G401.6 (cell line): ENCODE measurements around the gene GRM4.
"Not testable (repeated sequence)": the region's sequence is repeated elsewhere in the genome, so short reads cannot be mapped to it uniquely, and the experiment has no call there.

ENCODE experiments used
- FAIRE-seq: peaks from 2 replicates; lab custom pipeline; 2012; peaks lifted over from hg19 to GRCh38; lab: Jason Lieb, UNC

The GRM4 gene

DNA sequence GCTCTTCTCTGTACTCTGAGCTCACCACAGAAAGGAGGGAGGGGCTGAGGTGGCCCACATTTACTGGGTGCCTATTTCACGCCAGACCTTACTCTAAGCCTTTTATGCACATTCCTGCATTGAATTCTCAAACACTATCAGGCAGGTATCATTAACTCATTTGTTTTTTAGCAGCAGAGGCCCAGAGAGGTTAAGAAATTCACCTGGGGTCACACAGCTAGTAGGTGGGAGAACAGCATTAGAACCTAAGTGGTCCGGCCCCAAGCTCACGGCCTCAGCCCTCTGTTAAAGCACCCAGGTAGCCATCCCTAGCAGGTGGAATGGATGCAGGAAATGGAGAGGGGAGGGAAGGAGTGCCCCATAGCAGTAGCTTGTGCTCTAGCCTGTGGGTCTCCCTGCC is 84.5 kb downstream of the GRM4 start:
- FAIRE-seq, result no peak

GRCh38 chr6:34059914-34060313 is 86.0 kb downstream of the GRM4 start:
- FAIRE-seq, result no peak

DNA sequence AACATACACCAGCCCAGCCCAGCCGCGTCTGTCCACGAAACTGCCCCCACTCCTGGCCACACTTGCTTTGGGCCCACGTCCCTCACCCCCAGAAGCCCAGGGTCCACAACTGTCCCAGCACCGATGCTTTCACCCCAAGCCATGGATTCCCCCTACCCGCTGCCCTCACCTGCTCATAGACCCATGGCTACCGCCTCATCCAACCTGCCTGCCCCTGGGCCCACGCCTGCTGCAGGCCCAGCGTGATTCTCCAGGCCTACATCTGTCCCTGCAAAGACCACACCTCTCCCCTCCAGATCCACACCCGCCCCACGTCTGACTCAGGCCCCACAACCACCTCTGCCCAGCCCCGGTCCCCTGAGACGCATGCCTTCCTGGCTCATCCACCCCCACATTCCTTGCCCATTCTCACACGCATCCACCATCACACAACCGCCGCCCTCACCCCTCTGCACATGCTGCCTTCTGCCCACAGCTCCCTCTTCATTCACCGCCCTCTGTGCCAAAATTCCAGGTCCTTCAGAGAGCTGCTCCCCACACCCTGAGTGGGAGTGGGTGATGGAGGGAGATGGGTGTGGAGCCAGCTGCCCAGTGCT is 86.7 kb downstream of the GRM4 start:
- no peak for FAIRE-seq

DNA sequence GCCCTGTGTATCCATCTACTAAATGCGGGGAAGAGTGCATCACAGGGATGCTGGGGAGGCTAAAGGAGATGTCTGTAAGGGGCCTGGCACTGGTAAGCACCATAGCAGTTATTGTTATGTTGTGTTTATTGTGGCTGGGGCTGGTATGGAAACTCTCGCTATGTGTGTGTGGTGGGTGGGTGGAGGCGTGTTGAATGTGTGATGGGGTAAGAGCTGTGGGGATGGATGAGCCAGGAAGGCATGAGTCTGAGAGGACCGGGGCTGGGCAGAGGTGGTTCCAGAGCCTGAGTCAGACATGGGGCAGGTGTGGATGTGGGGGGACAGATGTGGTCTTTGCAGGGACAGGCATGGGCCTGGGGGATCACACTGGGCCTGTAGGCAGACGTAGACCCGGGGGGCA is 88.1 kb downstream of the GRM4 start:
- FAIRE-seq, result no peak

DNA sequence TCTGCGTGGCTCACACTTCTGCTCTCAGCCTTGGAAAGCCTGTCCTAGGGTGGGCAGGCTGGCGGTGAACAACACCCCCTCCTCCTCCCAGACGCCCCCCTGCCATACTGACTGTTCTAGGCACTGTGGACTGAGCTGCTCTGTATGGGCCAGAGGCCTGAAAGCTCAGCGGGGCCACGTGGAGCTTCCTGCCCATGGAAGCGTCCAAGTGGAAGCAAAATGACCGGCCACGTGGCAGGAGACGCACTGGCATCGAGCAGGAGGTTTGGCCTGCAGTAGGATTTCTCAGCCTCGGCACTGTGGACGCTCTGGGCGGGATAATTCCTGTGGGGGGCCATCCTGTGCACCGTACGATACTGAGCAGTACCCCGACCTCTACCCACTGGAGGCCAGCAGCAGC is 88.7 kb downstream of the GRM4 start:
- FAIRE-seq, result no peak

- no peak for FAIRE-seq
These were observed 89.4 kb downstream of the GRM4 start for GRCh38 chr6:34056305-34057108.

- no peak for FAIRE-seq
These were observed 90.5 kb downstream of the GRM4 start for GRCh38 chr6:34055223-34055933.

GRCh38 chr6:34053721-34054120 is 92.2 kb downstream of the GRM4 start:
- FAIRE-seq, result no peak

- FAIRE-seq, result no peak
These were observed 92.8 kb downstream of the GRM4 start for GRCh38 chr6:34052918-34053608.

GRCh38 chr6:34052071-34052825 is 93.6 kb downstream of the GRM4 start:
- no peak for FAIRE-seq

GRCh38 chr6:34051331-34051919 is 94.5 kb downstream of the GRM4 start:
- FAIRE-seq, result no peak

DNA sequence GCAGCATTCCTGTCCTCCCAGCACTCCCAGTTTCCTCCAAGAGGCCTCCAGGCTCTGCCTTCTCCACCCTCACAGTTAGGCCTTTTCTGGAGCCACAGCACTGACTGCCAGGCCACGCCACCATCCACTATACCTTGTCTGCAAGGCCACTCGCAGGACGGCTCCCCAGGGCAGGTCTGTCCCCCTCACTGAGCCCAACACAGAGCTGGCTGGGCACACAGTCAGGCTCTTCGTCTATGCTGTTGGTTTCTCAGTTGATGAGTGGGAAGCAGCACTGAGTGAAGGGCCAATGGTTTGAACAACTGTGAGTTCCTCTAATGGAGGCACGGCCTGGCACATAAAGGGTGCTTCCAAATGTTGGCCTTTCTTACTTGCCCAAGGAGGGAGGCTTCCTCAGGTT is 95.2 kb downstream of the GRM4 start:
- no peak for FAIRE-seq

DNA sequence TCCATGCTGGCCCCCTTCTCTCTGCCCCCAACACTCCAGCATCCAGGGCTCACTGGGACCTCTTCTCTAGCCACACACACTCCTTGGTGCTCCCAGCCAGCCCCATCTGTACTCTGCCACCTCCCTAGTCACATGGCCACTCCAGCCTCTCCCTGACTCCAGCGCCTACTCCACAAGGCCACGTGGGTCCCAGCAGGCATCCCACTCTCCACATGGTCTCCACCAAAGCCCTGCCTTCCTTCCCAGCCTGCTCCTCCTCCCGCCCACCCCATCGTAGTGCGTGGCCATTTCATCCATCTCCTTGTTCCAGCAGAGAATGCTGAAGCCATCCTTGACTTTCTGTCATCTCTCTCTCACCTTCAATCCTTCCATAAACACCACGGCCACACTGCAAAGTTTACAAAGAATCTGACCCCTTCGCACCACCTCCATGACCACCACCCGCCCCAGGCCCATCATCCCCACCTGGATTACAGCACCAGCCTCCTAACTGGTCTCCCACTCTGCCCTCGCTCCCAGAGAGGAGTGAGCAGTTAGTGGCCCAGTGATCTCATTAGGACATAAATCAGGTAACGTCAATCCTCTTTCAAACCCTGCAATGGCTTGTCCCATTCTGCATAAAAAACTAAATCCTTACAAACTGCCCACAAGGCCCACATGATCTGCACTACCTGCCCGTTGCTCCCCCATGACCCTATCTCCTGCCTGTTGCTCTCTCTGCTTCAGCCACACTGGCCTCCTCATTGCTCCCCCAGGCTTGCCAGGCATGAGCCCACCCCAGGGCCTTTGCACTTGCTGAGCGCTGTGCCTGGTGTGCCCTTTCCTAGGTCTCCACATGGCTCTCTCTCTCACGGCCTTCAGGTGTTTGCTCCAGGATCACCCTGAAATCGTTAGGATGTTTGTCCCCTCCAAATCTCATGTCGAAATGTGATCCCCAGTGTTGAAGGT is 96.2 kb downstream of the GRM4 start:
- no peak for FAIRE-seq

DNA sequence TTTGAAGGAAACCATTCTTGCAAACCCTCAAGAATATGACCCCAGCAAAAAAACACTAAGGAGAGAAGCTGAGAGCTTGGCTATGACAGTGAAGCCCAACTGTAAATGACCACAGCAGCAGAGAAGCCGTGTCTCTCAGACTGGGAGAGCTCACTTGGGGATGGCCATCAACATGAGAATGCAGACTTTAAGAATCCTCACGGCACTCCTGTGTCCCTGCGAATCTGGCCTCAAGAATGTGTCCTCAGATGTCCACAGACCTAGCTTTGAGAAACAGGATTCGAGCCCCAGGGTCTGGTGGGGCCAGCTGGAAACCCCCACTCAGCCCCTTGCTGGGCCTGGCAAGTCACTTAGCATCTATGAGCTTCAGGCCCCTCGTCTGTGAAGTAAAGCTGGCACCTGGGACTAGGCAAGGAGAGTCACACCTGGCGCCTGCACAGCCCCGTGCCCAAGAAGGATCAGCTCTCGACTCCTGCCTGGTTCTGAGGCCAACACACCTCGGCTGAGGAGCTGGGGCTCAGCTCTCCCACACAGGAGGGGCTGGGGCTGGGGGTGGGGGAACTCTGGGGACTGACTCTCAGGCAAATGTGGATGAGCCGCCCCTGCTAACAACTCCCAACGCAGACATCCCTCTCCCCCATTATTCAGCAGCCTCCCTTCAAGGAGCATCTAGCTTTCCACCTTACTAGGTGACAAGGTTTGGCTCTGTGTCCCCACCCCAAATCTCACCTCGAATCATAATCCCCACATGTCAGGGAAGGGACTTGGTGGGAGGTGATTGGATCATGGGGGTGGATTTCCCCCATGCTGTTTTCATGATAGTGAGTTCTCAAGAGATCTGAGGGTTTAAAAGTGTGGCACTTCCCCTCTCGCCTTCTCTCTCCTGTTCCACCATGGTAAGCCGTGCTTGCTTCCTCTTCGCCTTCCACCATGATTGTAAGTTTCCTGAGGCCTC is 97.7 kb downstream of the GRM4 start:
- no peak for FAIRE-seq

DNA sequence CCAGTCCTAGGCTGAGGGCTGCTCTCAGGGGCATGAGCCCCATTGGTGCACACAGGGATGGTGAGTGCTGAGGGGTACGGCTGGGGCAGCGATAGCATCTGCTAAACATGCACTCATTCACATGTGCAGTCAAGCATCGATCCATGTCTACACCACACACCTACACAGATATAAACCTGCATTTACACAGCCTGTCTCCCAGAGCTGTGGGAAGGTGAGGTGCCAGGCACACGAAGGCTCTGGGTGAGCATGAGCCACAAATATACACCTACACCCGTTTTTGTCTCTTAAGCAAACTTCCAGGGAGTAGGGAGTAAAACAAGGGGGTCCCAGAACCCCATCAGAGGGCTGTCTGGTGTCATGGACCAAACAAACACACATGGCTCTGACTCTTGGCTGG is 99.3 kb downstream of the GRM4 start:
- no peak for FAIRE-seq

DNA sequence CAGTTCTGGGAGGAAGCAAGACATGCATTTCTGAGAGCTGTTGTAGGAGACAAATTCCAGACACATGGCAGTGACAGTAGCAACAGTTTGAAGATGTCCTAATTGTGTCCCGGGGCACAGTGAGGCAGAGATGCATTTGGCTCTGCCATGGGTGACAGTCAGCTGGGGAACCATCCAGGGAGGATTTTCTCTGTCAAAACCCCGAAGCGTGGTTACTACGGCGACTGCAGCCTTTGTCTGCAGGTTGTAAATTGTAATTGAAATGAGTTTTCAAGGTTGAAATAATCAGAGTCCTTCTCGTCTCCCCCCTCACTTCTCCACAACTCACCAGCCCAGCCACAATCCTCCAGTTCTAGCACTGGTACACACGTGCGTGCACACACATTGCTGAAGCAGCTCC is 100.1 kb downstream of the GRM4 start:
- no peak for FAIRE-seq

- FAIRE-seq, result no peak
These were observed 100.8 kb downstream of the GRM4 start for GRCh38 chr6:34044945-34045595.

- no peak for FAIRE-seq
These were observed 102.5 kb downstream of the GRM4 start for GRCh38 chr6:34043359-34043758.

DNA sequence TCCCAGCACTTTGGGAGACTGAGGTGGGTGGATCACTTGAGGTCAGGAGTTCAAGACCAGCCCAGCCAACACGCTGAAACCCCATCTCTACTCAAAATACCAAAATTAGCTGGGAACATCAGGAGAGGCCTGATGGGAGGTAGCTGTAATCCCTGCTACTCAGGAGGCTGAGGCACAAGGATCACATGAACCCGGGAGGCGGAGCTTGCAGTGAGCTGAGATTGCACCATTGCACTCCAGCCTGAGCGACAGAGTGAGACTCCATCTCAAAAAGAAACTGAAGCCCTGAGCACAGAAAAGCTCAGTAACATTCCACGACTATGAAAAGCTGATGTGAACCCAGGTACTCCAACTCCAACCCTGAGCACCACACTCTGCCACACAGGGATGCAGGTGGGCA is 103.9 kb downstream of the GRM4 start:
- not testable (repeated sequence) for FAIRE-seq
